ENCODE measurements around the gene IDUA.

IDUA gene

DNA sequence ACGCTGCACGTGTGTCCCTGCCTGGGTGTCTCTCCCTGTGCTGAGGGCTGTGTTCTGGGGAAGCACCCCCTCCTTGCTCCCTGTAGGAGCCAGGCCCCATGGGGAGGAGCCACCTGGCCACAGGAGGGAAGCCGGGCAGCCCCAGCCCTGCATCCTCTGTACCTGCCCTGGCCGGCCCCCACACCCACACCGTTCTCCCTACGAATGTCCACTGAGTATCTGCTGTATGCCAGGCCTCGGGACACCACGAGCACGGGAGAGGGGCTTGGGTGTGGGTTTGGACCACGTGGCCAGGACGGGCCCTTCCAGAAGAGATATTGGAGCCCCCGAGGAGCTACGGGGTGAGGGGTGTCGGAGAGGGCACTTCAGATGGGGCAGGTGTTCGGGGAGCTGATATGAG lies 30.9 kb downstream of the IDUA start:
- no peak overlapping the region for H3K4me2 ChIP-seq (ENCODE audit: low read depth, low read length)
- H3K27me3 ChIP-seq (replicated peaks; ENCODE audit: insufficient read depth, low read length) = no peaks in the 10 kb centered on the region
- DNase-seq = no peak
- no peaks in the 10 kb centered on the region for H3F3A ChIP-seq (ENCODE audit: insufficient read depth, low read length)
- H3K9me2 ChIP-seq (replicated peaks; ENCODE audit: insufficient read depth, low read length) = no peaks in the 10 kb centered on the region
- no peak for TF ChIP-seq EZH2phosphoT487 (IDR thresholded peaks at IDR 0.05; ENCODE audit: low read length)
- TF ChIP-seq EZH2 (optimal IDR thresholded peaks at IDR 0.05; ENCODE audit: low read depth, low read length) = no peak
- TF ChIP-seq, protein P1, sequence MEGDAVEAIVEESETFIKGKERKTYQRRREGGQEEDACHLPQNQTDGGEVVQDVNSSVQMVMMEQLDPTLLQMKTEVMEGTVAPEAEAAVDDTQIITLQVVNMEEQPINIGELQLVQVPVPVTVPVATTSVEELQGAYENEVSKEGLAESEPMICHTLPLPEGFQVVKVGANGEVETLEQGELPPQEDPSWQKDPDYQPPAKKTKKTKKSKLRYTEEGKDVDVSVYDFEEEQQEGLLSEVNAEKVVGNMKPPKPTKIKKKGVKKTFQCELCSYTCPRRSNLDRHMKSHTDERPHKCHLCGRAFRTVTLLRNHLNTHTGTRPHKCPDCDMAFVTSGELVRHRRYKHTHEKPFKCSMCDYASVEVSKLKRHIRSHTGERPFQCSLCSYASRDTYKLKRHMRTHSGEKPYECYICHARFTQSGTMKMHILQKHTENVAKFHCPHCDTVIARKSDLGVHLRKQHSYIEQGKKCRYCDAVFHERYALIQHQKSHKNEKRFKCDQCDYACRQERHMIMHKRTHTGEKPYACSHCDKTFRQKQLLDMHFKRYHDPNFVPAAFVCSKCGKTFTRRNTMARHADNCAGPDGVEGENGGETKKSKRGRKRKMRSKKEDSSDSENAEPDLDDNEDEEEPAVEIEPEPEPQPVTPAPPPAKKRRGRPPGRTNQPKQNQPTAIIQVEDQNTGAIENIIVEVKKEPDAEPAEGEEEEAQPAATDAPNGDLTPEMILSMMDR (IDR thresholded peaks at IDR 0.05; ENCODE audit: low read length) = no peak
- no peak overlapping the region for H3K9ac ChIP-seq (ENCODE audit: low read length)
- H3K36me3 ChIP-seq (replicated peaks; ENCODE audit: insufficient read depth, low read length) = no peaks in the 10 kb centered on the region
- H3K4me3 ChIP-seq (ENCODE audit: low read length) = no peak overlapping the region
- no peaks in the 10 kb centered on the region for H4K20me1 ChIP-seq (ENCODE audit: insufficient read depth, low read length)
- H3K9me3 ChIP-seq (replicated peaks; ENCODE audit: insufficient read depth, low read length) = no peaks in the 10 kb centered on the region
- H3K79me2 ChIP-seq (ENCODE audit: low read length) = no peaks in the 10 kb centered on the region
- no peaks in the 10 kb centered on the region for H3K4me1 ChIP-seq (ENCODE audit: low read length)
- no peak overlapping the region for H3K27ac ChIP-seq (ENCODE audit: low read length)
- H2AFZ ChIP-seq (ENCODE audit: low read length) = no peak overlapping the region

DNA sequence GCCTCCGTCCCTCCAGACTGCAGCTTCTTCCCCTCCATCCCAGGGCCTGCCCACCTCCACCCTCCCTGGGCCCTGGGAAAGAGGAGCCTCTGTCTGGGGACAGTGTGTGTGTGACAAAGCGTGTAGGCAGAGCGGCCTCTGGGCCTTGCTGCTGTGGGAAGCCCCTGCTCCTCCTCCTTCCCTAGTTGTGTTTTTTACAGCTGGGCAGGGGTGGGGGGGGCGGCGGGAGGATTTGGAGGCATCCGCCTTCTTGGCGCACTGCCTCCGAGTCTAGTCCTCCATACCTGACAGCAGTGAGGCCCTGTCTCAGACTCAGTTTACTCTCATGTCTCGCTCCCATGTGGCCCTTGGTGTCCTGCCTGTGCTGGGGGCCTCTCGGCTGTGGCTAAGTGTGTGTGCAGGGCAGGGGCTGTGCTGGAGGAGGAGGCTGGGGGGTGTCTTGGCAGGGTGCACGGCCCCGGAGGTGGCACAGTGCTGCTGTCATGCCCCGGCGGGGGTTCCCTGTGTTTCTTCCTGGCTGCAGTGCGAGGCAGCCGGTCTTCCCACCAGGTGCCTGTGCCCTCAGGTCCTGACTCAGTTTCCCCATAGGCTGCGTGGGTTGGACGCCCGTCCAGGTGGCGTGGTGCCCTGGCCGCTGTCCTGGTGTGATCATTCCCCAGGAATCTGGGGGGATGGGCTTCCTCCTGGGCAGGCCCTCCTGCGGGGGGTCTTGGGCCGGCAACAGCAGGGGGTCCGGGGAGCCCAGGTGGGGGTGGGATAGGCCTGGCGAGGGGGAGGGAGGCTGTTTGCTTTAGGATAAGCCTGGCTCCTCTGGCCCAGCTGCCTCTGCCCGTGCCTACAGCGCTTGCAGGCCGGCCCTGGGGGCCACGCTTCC lies 31.5 kb downstream of the IDUA start:
- no peak overlapping the region for H3K4me2 ChIP-seq (ENCODE audit: low read depth, low read length)
- H3K27me3 ChIP-seq (replicated peaks; ENCODE audit: insufficient read depth, low read length) = no peaks in the 10 kb centered on the region
- no peaks in the 10 kb centered on the region for H3K9me2 ChIP-seq (replicated peaks; ENCODE audit: insufficient read depth, low read length)
- no peak overlapping the region for H2AFZ ChIP-seq (ENCODE audit: low read length)
- no peaks in the 10 kb centered on the region for H3K36me3 ChIP-seq (replicated peaks; ENCODE audit: insufficient read depth, low read length)
- H4K20me1 ChIP-seq (ENCODE audit: insufficient read depth, low read length) = no peaks in the 10 kb centered on the region
- H3K9ac ChIP-seq (ENCODE audit: low read length) = no peak overlapping the region
- no peaks in the 10 kb centered on the region for H3K4me1 ChIP-seq (ENCODE audit: low read length)
- H3K27ac ChIP-seq (ENCODE audit: low read length) = no peak overlapping the region
- no peaks in the 10 kb centered on the region for H3K79me2 ChIP-seq (ENCODE audit: low read length)
- no peaks in the 10 kb centered on the region for H3F3A ChIP-seq (ENCODE audit: insufficient read depth, low read length)
- no peaks in the 10 kb centered on the region for H3K9me3 ChIP-seq (replicated peaks; ENCODE audit: insufficient read depth, low read length)
- DNase-seq = no peak
- TF ChIP-seq, protein P1 (IDR thresholded peaks at IDR 0.05; ENCODE audit: low read length) = no peak
- TF ChIP-seq EZH2 (optimal IDR thresholded peaks at IDR 0.05; ENCODE audit: low read depth, low read length) (no peak), EZH2phosphoT487 (IDR thresholded peaks at IDR 0.05; ENCODE audit: low read length) (no peak)
- no peak overlapping the region for H3K4me3 ChIP-seq (ENCODE audit: low read length)

DNA sequence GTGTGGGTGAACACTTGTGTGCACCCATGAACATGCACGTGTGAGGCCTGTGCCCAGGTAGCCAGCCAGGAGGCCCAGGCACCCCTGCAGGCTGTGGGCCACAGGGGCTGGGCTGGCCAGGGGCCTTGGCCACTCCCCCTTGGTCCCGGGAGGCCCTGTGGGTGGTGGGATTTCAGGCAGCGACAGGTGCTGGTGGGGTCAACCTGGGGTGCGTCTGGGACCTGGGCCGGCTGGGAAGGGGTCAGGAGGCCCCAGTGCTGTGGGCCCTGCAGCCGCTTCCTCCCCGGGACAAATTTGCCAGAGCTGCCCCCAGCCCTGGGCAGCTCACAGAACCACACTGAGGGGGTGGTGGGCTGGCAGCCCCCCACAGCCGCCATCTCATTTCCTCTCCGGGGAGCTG lies 32.5 kb downstream of the IDUA start:
- Histone ChIP-seq H3K27ac (ENCODE audit: low read length) (no peak overlapping the region), H3K4me2 (ENCODE audit: low read depth, low read length) (no peak overlapping the region), H3K36me3 (replicated peaks; ENCODE audit: insufficient read depth, low read length) (no peaks in the 10 kb centered on the region), H3K9me2 (replicated peaks; ENCODE audit: insufficient read depth, low read length) (no peaks in the 10 kb centered on the region), H3K9me3 (replicated peaks; ENCODE audit: insufficient read depth, low read length) (no peaks in the 10 kb centered on the region), H3K79me2 (ENCODE audit: low read length) (no peaks in the 10 kb centered on the region), H3K4me3 (ENCODE audit: low read length) (no peak overlapping the region), H3K9ac (ENCODE audit: low read length) (no peak overlapping the region), H3F3A (ENCODE audit: insufficient read depth, low read length) (no peaks in the 10 kb centered on the region), H3K27me3 (replicated peaks; ENCODE audit: insufficient read depth, low read length) (no peaks in the 10 kb centered on the region), H2AFZ (ENCODE audit: low read length) (no peak overlapping the region), H3K4me1 (ENCODE audit: low read length) (no peaks in the 10 kb centered on the region), H4K20me1 (ENCODE audit: insufficient read depth, low read length) (no peaks in the 10 kb centered on the region)
- no peak for DNase-seq
- no peak for TF ChIP-seq EZH2 (optimal IDR thresholded peaks at IDR 0.05; ENCODE audit: low read depth, low read length)
- TF ChIP-seq EZH2phosphoT487 (IDR thresholded peaks at IDR 0.05; ENCODE audit: low read length) = no peak
- TF ChIP-seq, protein P1 (IDR thresholded peaks at IDR 0.05; ENCODE audit: low read length) = no peak
